HepG2 (cell line): ENCODE results near the gene PDE6H. TPM values are rescaled to one million over a fixed set of nuclear protein-coding genes. Genes with fewer than 3 reads are reported as not detected.

Experiments
- ATAC-seq: fragments of 200-7000 bp; cut with Tn5 transposase; 3 replicates; pipeline ENCODE4 v1.9.1; 2020; ENCODE audit warnings: mild to moderate bottlenecking, moderate library complexity
- BruUV-seq: library from RNA; stranded (reverse); fragments of 400-500 nt; replicated peaks from 2 replicates; lab custom pipeline; 2021; lab: Mats Ljungman, UMichigan
- CTCF ChIA-PET: fragments of 300-600 bp; formaldehyde crosslinking; extraction: SDS; loops from one replicate; lab custom pipeline; 2021; ENCODE audit warnings: low total read pairs, inconsistent platforms, low intra/inter-chr PET ratio; lab: Yijun Ruan, JAX
- POLR2A ChIA-PET: fragments of 350-600 bp; sonication (Branson Sonifier 250); formaldehyde crosslinking; loops from one replicate; lab custom pipeline; 2020; ENCODE audit warnings: antibody characterized with exemption, inconsistent platforms; lab: Yijun Ruan, JAX
- DNase-seq: peaks from one replicate; pipeline ENCODE4 v3.0.0-alpha.2; 2015; ENCODE audit warnings: low spot score
- FAIRE-seq: peaks from 3 replicates; lab custom pipeline; 2011; peaks lifted over from hg19 to GRCh38; lab: Jason Lieb, UNC
- H2AFZ ChIP-seq: one replicate; pipeline ENCODE4 v1.6.1; 2011; ENCODE audit warnings: low read length, inconsistent platforms
- H3K27ac ChIP-seq: fragments of 300-600 bp; 3 replicates; pipeline ENCODE4 v1.8.0; 2011; ENCODE audit warnings: mixed run types, mild to moderate bottlenecking, mixed read lengths, low read length, inconsistent platforms; ENCODE audit not compliant: insufficient read depth; ENCODE audit errors: extremely low read length
- H3K27me3 ChIP-seq, 2 experiments: fragments of 200-600 bp in 1 of 2; 2 replicates in 1 of 2; 3 replicates in 1 of 2; pipeline versions ENCODE4 v1.6.0 to v1.8.0; 2011; ENCODE audit warnings: low read length in 2 of 2, mild to moderate bottlenecking in 2 of 2, moderate library complexity in 2 of 2, inconsistent platforms in 1 of 2; ENCODE audit not compliant: insufficient read depth in 2 of 2, control insufficient read depth in 1 of 2
- H3K36me3 ChIP-seq, 2 experiments: fragments of 200-600 bp in 1 of 2; replicated peaks in 1 of 2; 2 replicates in 1 of 2; 3 replicates in 1 of 2; pipeline versions ENCODE4 v1.5.1 to v1.8.0; 2011; ENCODE audit warnings: low read length in 2 of 2, inconsistent platforms in 1 of 2; ENCODE audit not compliant: insufficient read depth in 2 of 2, control insufficient read depth in 1 of 2
- H3K4me1 ChIP-seq: 2 replicates; pipeline ENCODE4 v1.5.1; 2012; ENCODE audit warnings: low read length, inconsistent platforms; ENCODE audit not compliant: insufficient read depth
- H3K4me2 ChIP-seq: 2 replicates; pipeline ENCODE4 v1.6.0; 2011; ENCODE audit warnings: low read depth, low read length, inconsistent platforms
- H3K4me3 ChIP-seq, 3 experiments: fragments of 200-600 bp in 1 of 3; sonication (generic), shearing (Covaris generic) in 1 of 3; replicated peaks in 1 of 3; 2 replicates each; pipeline ENCODE4 v1.5.1; 2011 to 2016; ENCODE audit warnings: low read length in 3 of 3, inconsistent platforms in 2 of 3, low read depth in 2 of 3, mild to moderate bottlenecking in 2 of 3, control low read depth in 1 of 3, mixed read lengths in 1 of 3; ENCODE audit not compliant: insufficient read depth in 1 of 3
- H3K79me2 ChIP-seq: one replicate; pipeline ENCODE4 v1.6.1; 2011; ENCODE audit warnings: low read length, inconsistent platforms; ENCODE audit not compliant: insufficient read depth
- H3K9ac ChIP-seq: 2 replicates; pipeline ENCODE4 v1.6.0; 2011; ENCODE audit warnings: mild to moderate bottlenecking, low read depth, low read length, inconsistent platforms; ENCODE audit not compliant: insufficient read depth
- H3K9me3 ChIP-seq: 2 replicates; pipeline ENCODE4 v1.5.1; 2012; ENCODE audit warnings: mild to moderate bottlenecking, low read length
- H4K20me1 ChIP-seq: 2 replicates; pipeline ENCODE4 v1.6.0; 2011; ENCODE audit warnings: inconsistent platforms, mild to moderate bottlenecking, low read length, moderate library complexity; ENCODE audit not compliant: insufficient read depth
- FLYWCH1 ChIP-seq: sonication (generic); formaldehyde crosslinking; IDR thresholded peaks from 2 replicates; pipeline ENCODE4 v1.8.1; 2023; ENCODE audit warnings: mild to moderate bottlenecking, missing genetic modification reagents
- GABPA ChIP-seq, 2 experiments: IDR thresholded peaks; 2 replicates each; pipeline ENCODE4 v1.6.1; 2011 to 2016; ENCODE audit warnings: low read depth in 2 of 2, low read length in 1 of 2, missing biosample characterization in 1 of 2, missing genetic modification characterization in 1 of 2
- PHF20 ChIP-seq: sonication (generic); formaldehyde crosslinking; IDR thresholded peaks from 2 replicates; pipeline ENCODE4 v1.5.0; 2020; ENCODE audit warnings: mild to moderate bottlenecking, missing genetic modification reagents
- SRF ChIP-seq: IDR thresholded peaks from 2 replicates; pipeline ENCODE4 v1.6.1; 2011; ENCODE audit warnings: mild to moderate bottlenecking, low read depth, low read length, moderate library complexity
- USF2 ChIP-seq, 2 experiments: sonication (generic) in 1 of 2; formaldehyde crosslinking in 1 of 2; IDR thresholded peaks; 2 replicates each; pipeline versions ENCODE4 v1.5.1 to v1.6.1; 2011 to 2020; ENCODE audit warnings: borderline replicate concordance in 1 of 2, low read depth in 1 of 2, low read length in 1 of 2, mild to moderate bottlenecking in 1 of 2, missing genetic modification reagents in 1 of 2, moderate library complexity in 1 of 2
- ZBTB1 ChIP-seq: sonication (generic); formaldehyde crosslinking; IDR thresholded peaks from 2 replicates; pipeline ENCODE4 v1.4.0; 2020; ENCODE audit warnings: missing genetic modification reagents, borderline replicate concordance
- ZNF160 ChIP-seq: sonication (generic); formaldehyde crosslinking; IDR thresholded peaks from 2 replicates; pipeline ENCODE4 v1.8.0; 2022; ENCODE audit warnings: mild to moderate bottlenecking, inconsistent platforms, missing genetic modification reagents
- WGBS: methylation state at CpG from one replicate; pipeline ENCODE4 v1.1.6; 2017; ENCODE audit warnings: low lambda C conversion rate; 5-methylcytosine and 5-hydroxymethylcytosine counted together
- in situ Hi-C: cut with HindIII; loops from 2 replicates; pipeline ENCODE4 v1.10.0; 2017; ENCODE audit warnings: low pct_unique_long_range_greater_than_20kb; ENCODE audit not compliant: extremely low pct_ligation_motif_present
- intact Hi-C: fragments of 100-400 bp; cut with micrococcal nuclease; formaldehyde crosslinking; loops from one replicate; pipeline ENCODE4 v1.10.0; 2022; ENCODE audit not compliant: unreplicated experiment
- polyA plus RNA-seq, 8 experiments: library from polyadenylated mRNA; depleted of rRNA in 3 of 8; stranded (reverse) in 7 of 8; unstranded in 1 of 8; fragments of >200 nt; fragmentation: Illumina TruSeq in 4 of 8; extraction: Trizol in 4 of 8; gene quantifications; 2 replicates each; pipeline versions ENCODE4 v1.2.1 to v1.2.3, GENCODE V29; 2011 to 2016; ENCODE audit warnings: low read depth in 4 of 8, missing spikeins in 1 of 8, mixed read lengths in 1 of 8; ENCODE audit not compliant: insufficient read depth in 1 of 8
- total RNA-seq, 5 experiments: library from RNA; depleted of rRNA; stranded (reverse); fragments of >200 nt; fragmentation: Illumina TruSeq; extraction: Trizol; gene quantifications; 2 replicates each; pipeline ENCODE4 v1.2.3, GENCODE V29; 2016; ENCODE audit warnings: low read depth in 1 of 5

PDE6H gene
- total and polyA plus RNA-seq, 2 of the 13 experiments (the other 11 are each of a cell fraction or from before 2014, with no cell fraction given), result not detected

- Histone ChIP-seq H3K4me1 (peaks cover 36% of the 10 kb centered on the region), H3K9ac (no peak overlapping the region), H3K36me3 (no peaks in the 10 kb centered on the region), H3K4me2 (no peak overlapping the region), H3K4me3 (no peak overlapping the region), H2AFZ (no peak overlapping the region), H3K79me2 (no peaks in the 10 kb centered on the region), H3K9me3 (no peaks in the 10 kb centered on the region), H3K27ac (no peak overlapping the region), H4K20me1 (no peaks in the 10 kb centered on the region), H3K27me3 (no peaks in the 10 kb centered on the region)
- POLR2A ChIA-PET, result no interaction called here
- no peak for FAIRE-seq
- CTCF ChIA-PET, result no interaction called here
- in situ Hi-C loops (no loop called here), intact Hi-C loops (no loop called here)
- ATAC-seq, result peak; percentile 35; the same call in 1 of the 3 replicates
- TF ChIP-seq GABPA (IDR thresholded peaks at IDR 0.05; ENCODE audit: low read depth, low read length) (no peak), GABPA (CRISPR knock-in tag; IDR thresholded peaks at IDR 0.05; ENCODE audit: low read depth) (peak; percentile 72), FLYWCH1 (CRISPR knock-in tag) (no peak), SRF (peak; percentile 83), PHF20 (CRISPR knock-in tag) (no peak), ZNF160 (CRISPR knock-in tag) (no peak), USF2 (IDR thresholded peaks at IDR 0.05; ENCODE audit: low read depth, low read length) (no peak), USF2 (CRISPR knock-in tag; IDR thresholded peaks at IDR 0.05; ENCODE audit: borderline replicate concordance) (peak; percentile 19; the same call in 1 of the 2 replicates), ZBTB1 (no peak)
- 48% methylated on average over 3 of the region's 3 CpGs for WGBS
- no peak for DNase-seq
- BruUV-seq, result no TSS peak
Measured at GRCh38 chr12:14948672-14949071, 24.2 kb upstream of the PDE6H start.
